ENCODE results near the gene LAMA4.

LAMA4 gene

GRCh38 chr6:112183271-112183671 is 71.1 kb downstream of the LAMA4 start:
- DNase-seq = no peak

- no peak for DNase-seq
Measured at GRCh38 chr6:112181130-112181529, 73.2 kb downstream of the LAMA4 start.

GRCh38 chr6:112180095-112180820 is 74.1 kb downstream of the LAMA4 start:
- peak; percentile 82 for DNase-seq

DNA sequence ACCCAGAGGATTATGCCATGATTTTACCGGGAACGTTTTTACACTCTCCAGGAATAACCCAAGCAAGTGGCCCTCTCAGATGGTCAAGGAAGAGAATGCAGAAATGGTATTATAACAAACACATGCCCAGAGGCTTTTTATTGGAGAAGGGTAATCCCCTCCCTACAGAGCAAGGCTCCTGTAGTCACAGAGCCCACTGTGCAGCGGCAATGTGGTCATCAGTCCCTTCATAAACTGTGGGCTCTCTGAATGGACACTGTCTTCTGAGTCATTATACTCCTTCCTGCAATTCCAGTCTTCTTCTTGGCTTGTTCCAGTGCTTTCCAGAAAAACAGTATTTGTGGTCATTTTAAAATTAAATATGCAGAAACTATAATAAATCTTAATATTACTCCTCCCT is 74.7 kb downstream of the LAMA4 start:
- no peak for DNase-seq

GRCh38 chr6:112178846-112179245 is 75.5 kb downstream of the LAMA4 start:
- no peak for DNase-seq

- DNase-seq = no peak
Measured at GRCh38 chr6:112177092-112177491, 77.3 kb downstream of the LAMA4 start.

- no peak for DNase-seq
Measured at GRCh38 chr6:112176175-112176574, 78.2 kb downstream of the LAMA4 start.

DNA sequence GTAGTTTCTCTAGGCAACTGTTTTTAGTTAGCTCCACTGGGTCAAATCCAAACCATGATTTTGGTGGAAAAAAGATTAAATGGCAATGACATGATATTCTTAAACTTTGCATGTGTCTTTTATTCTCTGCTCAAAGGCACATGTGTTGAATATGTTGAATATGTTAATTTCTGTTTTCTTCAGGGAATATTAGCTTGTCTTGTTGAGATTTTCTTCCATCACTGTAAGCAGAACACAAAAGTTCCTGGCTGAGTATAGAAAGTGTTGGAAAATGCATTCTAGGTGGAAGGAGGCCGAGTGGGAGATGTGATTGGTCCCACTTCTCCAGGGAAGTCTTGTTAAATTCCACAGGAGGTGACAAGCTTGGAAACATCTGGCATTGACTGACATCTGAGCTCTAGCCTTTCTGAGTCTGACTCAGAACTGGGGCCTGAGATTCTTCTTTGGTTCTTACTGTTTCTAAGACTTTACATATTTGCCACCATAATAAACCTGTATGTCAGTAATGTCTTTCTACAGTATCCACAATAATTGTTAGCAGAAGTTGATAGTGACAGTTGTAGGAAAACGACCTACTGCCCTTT is 81.1 kb downstream of the LAMA4 start:
- no peak for DNase-seq

DNA sequence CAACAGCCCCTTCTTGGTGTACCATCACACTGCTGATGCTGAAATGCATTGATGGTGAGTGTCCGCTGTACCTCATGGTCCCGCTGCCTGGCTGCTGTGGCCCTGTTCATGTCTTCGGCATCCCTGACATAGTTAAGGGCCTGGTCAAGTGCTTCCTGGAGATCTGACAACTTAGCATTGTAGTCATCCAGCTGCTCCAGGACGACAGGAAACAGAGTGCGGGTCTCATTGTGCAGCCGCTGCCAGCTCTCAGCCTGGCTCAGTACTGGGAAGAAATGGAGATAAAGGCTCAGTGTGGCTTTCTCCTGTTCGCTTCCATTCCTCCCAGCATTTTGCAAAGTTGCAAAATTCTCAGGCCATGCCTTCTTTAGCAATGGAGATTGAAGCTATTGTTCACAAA is 81.8 kb downstream of the LAMA4 start:
- DNase-seq = no peak

DNA sequence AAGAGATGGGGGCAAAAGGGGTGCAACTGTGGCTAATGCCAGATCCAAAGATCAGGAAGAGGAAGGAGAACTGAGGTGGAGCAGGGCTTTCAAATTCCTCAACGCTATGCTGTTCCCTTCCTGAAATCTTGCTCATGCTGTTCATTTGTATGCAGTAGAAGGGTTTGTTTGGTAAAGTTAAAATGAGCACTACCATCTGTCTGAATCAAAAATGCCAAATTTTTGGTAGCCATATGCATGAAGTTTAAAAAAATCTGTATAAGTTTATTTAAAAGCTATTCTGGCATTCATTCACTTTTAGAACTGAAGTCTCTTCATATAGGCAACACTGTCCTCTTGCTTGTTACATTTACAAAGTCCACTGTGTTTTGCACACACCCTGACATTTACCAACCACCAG is 84.8 kb downstream of the LAMA4 start:
- no peak for DNase-seq

DNA sequence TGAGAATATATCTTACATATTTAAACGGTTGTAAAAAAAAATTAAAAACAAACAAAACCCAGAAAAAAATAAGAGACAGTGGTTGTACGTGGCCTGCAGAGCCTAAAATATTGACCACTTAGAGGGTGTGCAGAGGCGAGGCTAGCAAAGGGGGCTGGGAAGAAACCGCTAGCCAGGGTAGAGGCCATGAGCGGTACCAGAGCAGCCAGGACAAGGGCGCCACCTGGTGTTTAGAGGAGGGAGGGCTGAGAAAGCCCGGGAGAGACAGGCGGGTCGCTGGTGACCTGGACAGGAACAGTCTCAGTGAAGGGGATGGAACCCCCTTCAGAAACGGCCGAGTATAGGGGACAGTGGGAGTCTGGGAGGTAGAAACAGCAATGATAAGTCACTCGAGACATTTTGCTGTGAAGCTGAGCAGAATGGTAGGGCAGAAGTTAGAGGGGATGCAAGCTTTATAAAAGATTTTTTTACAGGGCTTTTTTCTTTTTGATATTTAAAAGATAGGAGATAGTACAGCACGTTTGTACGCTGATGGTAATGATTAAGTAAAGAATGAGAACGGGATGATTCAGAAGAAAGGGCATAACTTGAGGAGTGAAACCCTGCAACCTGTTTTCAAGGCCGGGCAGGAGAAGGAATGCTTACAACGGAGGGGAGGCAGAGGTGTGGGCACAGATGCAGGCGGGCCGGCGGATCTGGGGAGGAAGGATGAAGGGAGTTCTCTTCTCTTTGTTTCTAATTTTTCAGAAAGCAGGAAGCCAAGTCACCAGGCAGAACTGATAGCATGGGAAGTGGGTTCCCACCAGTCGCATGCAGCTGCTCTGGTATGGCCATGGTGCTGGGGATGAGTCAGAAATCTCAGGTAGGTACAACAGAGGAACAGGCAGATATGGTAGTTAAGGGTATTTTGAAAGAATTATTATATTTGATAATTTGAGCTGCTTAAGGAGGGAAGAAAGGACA is 90.8 kb downstream of the LAMA4 start:
- DNase-seq = peak; percentile 69

- no peak for DNase-seq
Measured at GRCh38 chr6:112160745-112161144, 93.6 kb downstream of the LAMA4 start.

- peak; percentile 6 for DNase-seq
Measured at GRCh38 chr6:112156668-112157067, 97.7 kb downstream of the LAMA4 start.

GRCh38 chr6:112155886-112156285 is 98.5 kb downstream of the LAMA4 start:
- DNase-seq = no peak

- no peak for DNase-seq
Measured at GRCh38 chr6:112154711-112155110, 99.7 kb downstream of the LAMA4 start.

DNA sequence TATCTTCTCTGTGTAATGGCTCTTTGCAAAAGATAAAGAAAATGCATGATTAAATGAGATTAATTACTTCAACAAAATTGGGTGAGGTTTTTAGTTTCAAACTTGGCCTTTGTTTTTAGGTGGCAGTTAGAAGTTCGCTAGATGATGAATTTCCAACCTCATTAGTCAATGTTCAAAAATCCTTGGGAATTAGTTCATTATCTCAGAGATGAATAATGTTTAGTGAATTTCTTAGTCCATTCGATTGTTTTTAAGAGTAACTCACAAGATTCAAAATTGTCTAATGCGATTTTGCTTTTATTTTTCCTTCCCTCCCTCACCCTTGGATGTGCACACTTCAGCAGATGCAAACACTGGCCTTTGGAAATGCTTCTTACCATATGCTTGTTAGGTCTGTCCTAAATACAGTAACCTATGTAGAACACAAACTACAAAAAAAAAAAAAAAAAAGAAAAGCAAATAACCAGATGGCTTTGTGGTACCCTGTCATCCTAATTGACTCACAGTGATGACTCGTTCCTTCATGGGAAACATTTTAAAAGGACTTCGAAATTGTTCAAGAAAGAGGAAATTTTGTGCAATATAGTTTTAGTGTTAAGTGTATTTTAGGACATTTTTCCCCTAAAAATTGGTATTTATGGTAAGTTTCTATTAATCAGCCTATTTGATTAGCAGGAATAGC is 100.3 kb downstream of the LAMA4 start:
- peak; percentile 90 for DNase-seq

- DNase-seq = peak; percentile 9
Measured at GRCh38 chr6:112150363-112150762, 104.0 kb downstream of the LAMA4 start.

DNA sequence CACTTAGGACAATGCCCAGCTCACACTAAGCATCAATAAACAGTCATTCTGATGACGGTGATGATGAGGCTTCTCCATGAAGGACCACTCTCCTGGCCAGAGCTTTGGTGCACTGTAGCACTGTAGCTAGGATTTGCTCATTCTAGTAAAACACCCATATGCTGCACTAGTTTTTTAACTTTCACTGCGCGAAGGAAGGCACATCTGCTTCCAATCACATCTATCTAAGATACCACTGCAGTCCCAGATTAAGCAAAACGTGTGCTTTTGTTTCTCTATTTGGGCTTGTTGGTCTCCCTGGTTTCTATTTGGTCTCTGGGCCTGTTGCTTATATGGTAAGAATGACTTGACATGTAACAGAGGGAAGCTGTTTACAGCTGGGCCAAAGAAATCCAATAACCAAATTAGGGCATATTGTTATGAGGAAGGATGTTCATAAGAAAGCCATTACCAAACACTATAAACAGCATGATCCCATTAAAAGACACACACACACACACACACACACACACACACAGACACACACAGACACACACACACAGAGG is 104.6 kb downstream of the LAMA4 start:
- peak; percentile 34 for DNase-seq

- DNase-seq = peak; percentile 11
Measured at GRCh38 chr6:112149236-112149635, 105.1 kb downstream of the LAMA4 start.

DNA sequence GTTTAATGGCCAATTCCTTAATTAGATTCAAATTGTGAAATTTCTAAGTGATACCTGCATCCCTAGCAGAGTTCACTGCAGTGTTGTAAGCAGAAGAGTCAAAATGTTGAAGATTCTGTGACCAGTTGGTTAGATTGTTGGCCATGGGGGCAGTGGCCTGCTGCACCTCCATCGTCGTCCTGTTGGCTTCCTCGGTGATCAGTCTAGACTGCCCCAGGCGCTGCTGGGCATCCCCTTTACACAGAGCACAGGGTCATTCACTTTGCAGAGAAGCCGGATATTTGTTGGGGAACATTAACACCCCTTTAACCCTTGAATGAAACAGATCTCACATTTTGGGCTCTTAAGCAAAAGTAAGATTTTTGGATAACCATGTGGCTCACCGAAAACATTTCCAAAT is 106.3 kb downstream of the LAMA4 start:
- no peak for DNase-seq

DNA sequence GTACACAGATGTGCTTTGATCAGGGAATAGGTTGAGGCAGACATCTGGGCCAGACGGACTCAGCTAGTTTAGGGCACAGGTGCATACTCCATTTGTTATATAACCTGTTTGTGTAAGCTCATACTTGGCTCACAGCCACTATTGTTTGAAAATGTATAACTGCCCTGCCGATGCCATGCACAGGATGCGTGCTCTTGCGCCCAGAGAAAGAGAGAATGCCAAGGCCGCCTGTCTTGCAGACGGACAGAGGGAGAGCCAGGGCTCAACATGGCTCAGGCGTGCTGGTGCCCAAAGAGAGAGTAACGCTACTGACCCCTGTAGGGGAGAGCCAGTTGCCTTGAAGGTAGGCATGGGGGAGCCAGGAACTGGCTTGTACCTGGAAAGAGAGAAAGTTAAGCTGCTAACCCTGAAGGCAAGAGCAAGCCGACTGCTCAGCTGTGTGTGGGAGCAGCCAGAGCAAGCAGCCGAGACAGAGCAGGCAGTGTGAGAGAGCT is 109.2 kb downstream of the LAMA4 start:
- no peak for DNase-seq

DNA sequence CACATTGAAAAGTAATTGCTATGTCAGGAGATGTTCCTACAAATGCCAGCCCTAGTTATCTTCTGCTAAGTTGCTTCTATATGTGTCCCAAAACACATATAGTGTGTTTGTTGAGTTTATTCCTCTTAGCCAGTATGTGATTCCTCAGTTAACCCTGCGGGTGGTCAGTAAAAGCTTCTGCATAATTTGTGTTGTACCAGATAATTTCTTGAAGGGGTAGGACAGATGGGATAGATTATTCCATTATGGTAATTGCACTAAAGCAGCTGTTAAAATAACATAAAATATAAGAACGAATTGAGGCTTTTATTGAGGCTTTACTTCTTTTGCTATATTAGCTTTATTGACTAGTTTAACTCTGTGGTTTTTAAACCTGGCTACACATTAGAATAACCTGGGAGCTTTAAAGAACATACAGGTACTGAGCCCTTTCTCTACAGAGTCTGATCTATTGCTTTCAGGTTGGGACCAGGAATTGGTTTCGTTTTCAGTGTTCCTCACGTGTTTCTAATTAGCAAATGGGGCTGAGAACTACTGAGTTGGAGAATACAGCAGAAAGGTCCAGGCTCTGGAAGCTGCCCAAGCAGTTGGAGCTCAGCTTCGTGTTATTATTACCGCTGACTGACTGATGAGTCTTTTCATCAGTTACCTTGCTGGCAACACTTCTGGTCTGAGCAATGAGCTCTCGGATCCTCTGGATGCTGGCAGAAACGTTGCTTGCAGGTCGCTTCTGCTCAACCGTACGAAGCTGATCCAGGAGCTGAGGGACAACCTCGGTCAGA is 110.0 kb downstream of the LAMA4 start:
- DNase-seq = no peak
